ENCODE measurements around the gene GREM2. TPM values are rescaled to one million over a fixed set of nuclear protein-coding genes. Genes with fewer than 3 reads are reported as not detected.

The GREM2 gene
- total and polyA plus RNA-seq, 10 of the 15 experiments (the other 5 are each of a cell fraction or from before 2014, with no cell fraction given), result not detected

GRCh38 chr1:240618946-240619345, 7.0 kb upstream of the GREM2 start:
- DNase-seq (ENCODE audit: low read depth, low spot score), result no peak
- CTCF ChIA-PET, result no interaction called here
- TF ChIP-seq CREM (IDR thresholded peaks at IDR 0.05; ENCODE audit: low read depth), result no peak
- TF ChIP-seq ZBTB4 (CRISPR knock-in tag; IDR thresholded peaks at IDR 0.05), result no peak
- no peak for TF ChIP-seq USF1 (IDR thresholded peaks at IDR 0.05; ENCODE audit: borderline replicate concordance, extremely low read length, insufficient read depth, low read depth, low read length)
- TF ChIP-seq RFX5 (IDR thresholded peaks at IDR 0.05; ENCODE audit: low read depth, low read length), result no peak
- no peak for TF ChIP-seq CHD4 (IDR thresholded peaks at IDR 0.05)
- no peak overlapping the region for H3K27ac ChIP-seq (ENCODE audit: control insufficient read depth, insufficient read depth)
- in situ Hi-C loops (cut with MboI) (no loop called here), intact Hi-C loops (cut with micrococcal nuclease; ENCODE audit: unreplicated experiment) (no loop called here)
- H3K4me3 ChIP-seq, result no peak overlapping the region
- H2AFZ ChIP-seq (ENCODE audit: control insufficient read depth, low read depth, low read length), result no peak overlapping the region
- WGBS (ENCODE audit: insufficient coverage, insufficient replicate concordance, low lambda C conversion rate, missing lambda C conversion rate), result 17% methylated on average over 4 of the region's 4 CpGs
- SMC1A ChIA-PET (ENCODE audit: uncharacterized antibody, unreplicated experiment), result interaction anchor here (1.5 kb wide), 1 partner anchor 164 kb away, joined by 5 read pairs; no protein-coding TSS in a partner anchor
- no peak for ATAC-seq
- H3K4me1 ChIP-seq (ENCODE audit: control insufficient read depth, insufficient read depth, low read length), result no peaks in the 10 kb centered on the region
- FAIRE-seq, result no peak
- H3K9ac ChIP-seq (ENCODE audit: control insufficient read depth, insufficient read depth, low read length), result no peak overlapping the region
- no peak overlapping the region for H3K4me2 ChIP-seq (ENCODE audit: control insufficient read depth, insufficient read depth)
- no peaks in the 10 kb centered on the region for H3K36me3 ChIP-seq (ENCODE audit: control insufficient read depth in 2 of 2, insufficient read depth in 2 of 2, low read length in 1 of 2)
- no peaks in the 10 kb centered on the region for H4K20me1 ChIP-seq (ENCODE audit: control insufficient read depth, insufficient read depth)
- POLR2A ChIA-PET, result no interaction called here
- no peaks in the 10 kb centered on the region for H3K79me2 ChIP-seq (ENCODE audit: control insufficient read depth, insufficient read depth, low read length)
- RAD21 ChIA-PET (ENCODE audit: unreplicated experiment), result no interaction called here
- H3K27me3 ChIP-seq (replicated peaks in 1 of 2; ENCODE audit: control insufficient read depth in 2 of 2, insufficient read depth in 2 of 2, low read length in 1 of 2), result no peaks in the 10 kb centered on the region
- H3K9me3 ChIP-seq (replicated peaks; ENCODE audit: control insufficient read depth, insufficient read depth, low read length), result no peaks in the 10 kb centered on the region; the same call in 2 of the 3 replicates
- no TSS peak for BruUV-seq (replicated peaks)

Measured in GM12878 (cell line).